HEK293 (cell line): ENCODE measurements around the gene GPAM.

Experiments used
- CTCF ChIA-PET: fragments of 350-600 bp; formaldehyde crosslinking; extraction: SDS; loops from one replicate; lab custom pipeline; 2021; ENCODE audit warnings: antibody characterized with exemption; lab: Yijun Ruan, JAX
- POLR2A ChIA-PET: fragments of 300-600 bp; formaldehyde crosslinking; extraction: SDS; loops from one replicate; lab custom pipeline; 2020; ENCODE audit warnings: antibody characterized with exemption, inconsistent platforms; lab: Yijun Ruan, JAX
- H3K27ac ChIP-seq: fragments of 200-500 bp; sonication (Bioruptor generic); 2 replicates; pipeline ENCODE4 v1.5.1; 2014; ENCODE audit warnings: low read depth, low read length, control low read depth, inconsistent platforms; ENCODE audit errors: extremely low read depth
- H3K36me3 ChIP-seq, 2 experiments: fragments of 200-500 bp in 1 of 2; sonication (Bioruptor generic) in 1 of 2; 1 replicate in 1 of 2; 2 replicates in 1 of 2; pipeline ENCODE4 v1.5.1; 2014 to 2017; ENCODE audit warnings: inconsistent platforms in 2 of 2, low read length in 2 of 2; ENCODE audit not compliant: control insufficient read depth in 2 of 2, insufficient read depth in 1 of 2
- H3K4me1 ChIP-seq: fragments of 200-500 bp; sonication (Bioruptor generic); 2 replicates; pipeline ENCODE4 v1.5.1; 2014; ENCODE audit warnings: mild to moderate bottlenecking, low read length, inconsistent platforms; ENCODE audit not compliant: control insufficient read depth, insufficient read depth
- H3K4me3 ChIP-seq: 2 replicates; pipeline ENCODE4 v1.5.1; 2011; ENCODE audit warnings: low read depth, mild to moderate bottlenecking, control low read depth, low read length, moderate library complexity
- H3K9me3 ChIP-seq: fragments of 200-500 bp; sonication (Bioruptor generic); 2 replicates; pipeline ENCODE4 v1.5.1; 2014; ENCODE audit warnings: low read depth, low read length, inconsistent platforms; ENCODE audit not compliant: control insufficient read depth, insufficient read depth
- FEZF1 ChIP-seq: fragments of 450-650 bp; formaldehyde crosslinking; IDR thresholded peaks from 2 replicates; pipeline ENCODE4 v1.5.1; 2016; ENCODE audit warnings: missing biosample characterization, missing genetic modification characterization
- GFI1B ChIP-seq: fragments of 450-650 bp; formaldehyde crosslinking; IDR thresholded peaks from 2 replicates; pipeline ENCODE4 v1.5.1; 2016; ENCODE audit warnings: missing biosample characterization, missing genetic modification characterization
- HOXC10 ChIP-seq: sonication (generic); formaldehyde crosslinking; IDR thresholded peaks from 2 replicates; pipeline ENCODE4 v1.8.1; 2023; ENCODE audit warnings: mild to moderate bottlenecking, missing genetic modification reagents
- OSR2 ChIP-seq: fragments of 450-650 bp; formaldehyde crosslinking; IDR thresholded peaks from 2 replicates; pipeline ENCODE4 v1.5.1; 2016; ENCODE audit warnings: missing biosample characterization, missing genetic modification characterization
- ZBTB20 ChIP-seq: fragments of 450-650 bp; formaldehyde crosslinking; IDR thresholded peaks from 2 replicates; pipeline ENCODE4 v1.5.1; 2016; ENCODE audit warnings: missing biosample characterization, missing genetic modification characterization
- ZNF174 ChIP-seq: fragments of 450-650 bp; formaldehyde crosslinking; IDR thresholded peaks from 2 replicates; pipeline ENCODE4 v1.5.0; 2017; ENCODE audit warnings: missing biosample characterization, mild to moderate bottlenecking, missing genetic modification characterization
- ZNF335 ChIP-seq: fragments of 450-650 bp; formaldehyde crosslinking; conservative IDR thresholded peaks from 2 replicates; pipeline ENCODE4 v1.5.1; 2016; ENCODE audit warnings: missing biosample characterization, missing genetic modification characterization
- ZNF37A ChIP-seq: fragments of 450-650 bp; IDR thresholded peaks from 2 replicates; pipeline ENCODE4 v1.5.1; 2018; ENCODE audit warnings: missing biosample characterization, missing genetic modification characterization
- ZNF391 ChIP-seq: fragments of 450-650 bp; formaldehyde crosslinking; IDR thresholded peaks from 2 replicates; pipeline ENCODE4 v1.5.1; 2016; ENCODE audit warnings: low read depth, missing biosample characterization, missing genetic modification characterization, borderline replicate concordance
- ZNF404 ChIP-seq: fragments of 450-650 bp; formaldehyde crosslinking; IDR thresholded peaks from 2 replicates; pipeline ENCODE4 v1.5.1; 2017; ENCODE audit warnings: missing biosample characterization, missing genetic modification characterization
- ZNF629 ChIP-seq: fragments of 450-650 bp; formaldehyde crosslinking; IDR thresholded peaks from 2 replicates; pipeline ENCODE4 v1.5.1; 2017; ENCODE audit warnings: missing biosample characterization, missing genetic modification characterization
- ZSCAN30 ChIP-seq: fragments of 450-650 bp; IDR thresholded peaks from 2 replicates; pipeline ENCODE4 v1.5.1; 2018; ENCODE audit warnings: missing biosample characterization, mild to moderate bottlenecking, missing genetic modification characterization, moderate library complexity
- TF ChIP-seq, protein P1 (sequence below): fragments of 450-650 bp; formaldehyde crosslinking; IDR thresholded peaks from 2 replicates; pipeline ENCODE4 v1.5.1; 2017; ENCODE audit warnings: missing biosample characterization, missing genetic modification characterization
- TF ChIP-seq, protein P2 (sequence below): fragments of 450-650 bp; formaldehyde crosslinking; IDR thresholded peaks from 2 replicates; pipeline ENCODE4 v1.5.1; 2016; ENCODE audit warnings: missing biosample characterization, missing genetic modification characterization
- TF ChIP-seq, protein P3 (sequence below): fragments of 450-650 bp; formaldehyde crosslinking; IDR thresholded peaks from 2 replicates; pipeline ENCODE4 v1.5.1; 2016; ENCODE audit warnings: missing biosample characterization, missing genetic modification characterization
- TF ChIP-seq, protein P4 (sequence below): fragments of 450-650 bp; formaldehyde crosslinking; IDR thresholded peaks from 2 replicates; pipeline ENCODE4 v1.5.1; 2016; ENCODE audit warnings: missing biosample characterization, missing genetic modification characterization
- TF ChIP-seq, protein P5 (sequence below): fragments of 450-650 bp; formaldehyde crosslinking; IDR thresholded peaks from 2 replicates; pipeline ENCODE4 v1.5.1; 2016; ENCODE audit warnings: missing biosample characterization, missing genetic modification characterization, borderline replicate concordance
- TF ChIP-seq, protein P6 (sequence below): fragments of 450-650 bp; formaldehyde crosslinking; conservative IDR thresholded peaks from 2 replicates; pipeline ENCODE4 v1.5.1; 2016; ENCODE audit warnings: low read depth, missing biosample characterization, missing genetic modification characterization

The GPAM gene

DNA sequence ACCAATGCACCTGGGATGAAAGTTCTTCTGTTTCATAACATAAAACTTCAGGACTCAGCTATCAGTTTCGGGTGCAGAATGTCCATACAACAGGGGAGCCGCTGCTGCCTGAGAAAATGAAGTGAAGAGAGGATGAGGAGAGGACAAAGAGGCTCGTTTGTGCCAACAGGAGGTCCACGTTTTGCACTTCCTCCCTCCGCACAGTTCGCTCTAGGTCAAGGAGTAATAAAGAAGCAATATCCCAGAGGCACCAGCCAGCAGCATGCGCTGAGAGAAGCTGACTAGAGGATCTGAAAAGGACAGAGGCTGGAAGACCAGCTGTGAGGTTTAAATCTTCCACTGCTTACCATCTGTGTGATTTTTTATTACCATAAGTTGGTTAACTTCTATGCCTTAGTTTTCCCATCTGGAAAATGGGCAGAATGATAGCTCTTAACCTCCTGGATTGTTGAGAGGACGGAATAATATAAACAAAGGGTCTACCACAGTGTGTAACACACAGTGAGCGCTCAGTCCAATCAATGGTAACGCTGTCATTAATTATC, 709 bp downstream of the GPAM start:
- POLR2A ChIA-PET: interaction anchor here (0.6 to 1.2 kb wide), 3 partner anchors 11 to 1956 kb away, joined by 3 to 7 read pairs (median 7); no protein-coding TSS in a partner anchor

DNA sequence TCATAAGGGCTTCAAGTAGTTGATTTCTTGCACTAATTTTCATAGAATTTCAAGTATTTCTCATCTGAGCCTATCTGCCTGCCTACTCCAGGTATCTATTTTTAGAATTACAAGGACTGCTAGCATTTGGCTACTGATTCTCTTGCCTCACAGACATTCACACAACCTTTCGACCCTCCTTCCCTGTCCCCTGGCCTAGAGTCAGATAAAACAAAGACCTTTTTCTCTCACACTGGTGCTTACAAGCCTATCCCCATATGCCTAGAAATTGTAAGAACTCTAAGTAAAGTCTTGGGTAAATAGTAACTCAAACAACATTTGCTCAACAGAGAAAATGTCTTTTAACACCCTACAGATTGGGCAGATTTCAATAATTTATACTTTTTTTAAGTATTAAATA, 6.3 kb downstream of the GPAM start:
- peaks cover 27 to 83% of the 10 kb centered on the region in 2 experiments for H3K36me3 ChIP-seq
- POLR2A ChIA-PET: no interaction called here
- no peak for TF ChIP-seq HOXC10 (CRISPR knock-in tag)
- TF ChIP-seq ZNF391 (tag by site-specific recombination): no peak
- TF ChIP-seq ZNF629 (tag by site-specific recombination): no peak
- no peak for TF ChIP-seq ZNF174
- TF ChIP-seq, all 188 proteins: peak for 0
- Histone ChIP-seq H3K4me3 (no peak overlapping the region), H3K4me1 (no peaks in the 10 kb centered on the region), H3K9me3 (no peaks in the 10 kb centered on the region), H3K27ac (no peak overlapping the region)
- CTCF ChIA-PET: no interaction called here

More for the DNA sequence above, 709 bp downstream of the GPAM start:
- Histone ChIP-seq H3K4me1 (no peaks in the 10 kb centered on the region), H3K27ac (no peak overlapping the region), H3K9me3 (no peaks in the 10 kb centered on the region), H3K4me3 (peak overlapping the region; percentile 85), H3K36me3 (peaks cover 5 to 30% of the 10 kb centered on the region in 2 experiments)
- CTCF ChIA-PET: interaction anchor here (1.1 to 1.3 kb wide), 2 partner anchors 12 to 125 kb away, joined by 3 to 9 read pairs; no protein-coding TSS in a partner anchor
- 0 out of 2 replicates have a peak, but pooled peaks have one; percentile 20 for TF ChIP-seq ZSCAN30 (tag by site-specific recombination)
- TF ChIP-seq, protein P1, sequence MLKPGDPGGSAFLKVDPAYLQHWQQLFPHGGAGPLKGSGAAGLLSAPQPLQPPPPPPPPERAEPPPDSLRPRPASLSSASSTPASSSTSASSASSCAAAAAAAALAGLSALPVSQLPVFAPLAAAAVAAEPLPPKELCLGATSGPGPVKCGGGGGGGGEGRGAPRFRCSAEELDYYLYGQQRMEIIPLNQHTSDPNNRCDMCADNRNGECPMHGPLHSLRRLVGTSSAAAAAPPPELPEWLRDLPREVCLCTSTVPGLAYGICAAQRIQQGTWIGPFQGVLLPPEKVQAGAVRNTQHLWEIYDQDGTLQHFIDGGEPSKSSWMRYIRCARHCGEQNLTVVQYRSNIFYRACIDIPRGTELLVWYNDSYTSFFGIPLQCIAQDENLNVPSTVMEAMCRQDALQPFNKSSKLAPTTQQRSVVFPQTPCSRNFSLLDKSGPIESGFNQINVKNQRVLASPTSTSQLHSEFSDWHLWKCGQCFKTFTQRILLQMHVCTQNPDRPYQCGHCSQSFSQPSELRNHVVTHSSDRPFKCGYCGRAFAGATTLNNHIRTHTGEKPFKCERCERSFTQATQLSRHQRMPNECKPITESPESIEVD (tag by site-specific recombination): no peak

DNA sequence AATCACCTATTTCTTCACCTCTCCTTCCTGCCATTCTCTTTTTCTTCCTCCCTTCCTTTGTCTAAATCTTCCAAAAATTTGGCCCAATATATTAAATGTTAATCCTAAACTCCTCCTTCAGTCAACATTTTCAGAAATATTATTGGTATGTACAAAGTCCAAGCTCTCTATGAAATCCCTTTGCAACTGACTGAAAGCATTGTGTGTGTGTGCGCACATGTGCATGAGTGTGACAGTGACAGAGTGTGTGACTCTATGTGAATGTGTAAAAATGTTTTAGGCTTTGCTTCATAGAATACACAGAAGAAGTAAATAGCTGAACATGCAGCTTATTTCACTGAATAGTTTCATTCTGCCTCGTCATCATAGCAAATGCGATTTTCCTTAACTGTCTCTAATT, 7.0 kb downstream of the GPAM start:
- TF ChIP-seq OSR2 (tag by site-specific recombination) (no peak), ZNF391 (tag by site-specific recombination) (no peak), GFI1B (no peak), FEZF1 (tag by site-specific recombination) (no peak), ZNF37A (no peak), ZNF404 (tag by site-specific recombination) (no peak), ZBTB20 (no peak), ZNF335 (no peak)
- TF ChIP-seq, protein P2, sequence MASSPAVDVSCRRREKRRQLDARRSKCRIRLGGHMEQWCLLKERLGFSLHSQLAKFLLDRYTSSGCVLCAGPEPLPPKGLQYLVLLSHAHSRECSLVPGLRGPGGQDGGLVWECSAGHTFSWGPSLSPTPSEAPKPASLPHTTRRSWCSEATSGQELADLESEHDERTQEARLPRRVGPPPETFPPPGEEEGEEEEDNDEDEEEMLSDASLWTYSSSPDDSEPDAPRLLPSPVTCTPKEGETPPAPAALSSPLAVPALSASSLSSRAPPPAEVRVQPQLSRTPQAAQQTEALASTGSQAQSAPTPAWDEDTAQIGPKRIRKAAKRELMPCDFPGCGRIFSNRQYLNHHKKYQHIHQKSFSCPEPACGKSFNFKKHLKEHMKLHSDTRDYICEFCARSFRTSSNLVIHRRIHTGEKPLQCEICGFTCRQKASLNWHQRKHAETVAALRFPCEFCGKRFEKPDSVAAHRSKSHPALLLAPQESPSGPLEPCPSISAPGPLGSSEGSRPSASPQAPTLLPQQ: no peak
- TF ChIP-seq, protein P3, sequence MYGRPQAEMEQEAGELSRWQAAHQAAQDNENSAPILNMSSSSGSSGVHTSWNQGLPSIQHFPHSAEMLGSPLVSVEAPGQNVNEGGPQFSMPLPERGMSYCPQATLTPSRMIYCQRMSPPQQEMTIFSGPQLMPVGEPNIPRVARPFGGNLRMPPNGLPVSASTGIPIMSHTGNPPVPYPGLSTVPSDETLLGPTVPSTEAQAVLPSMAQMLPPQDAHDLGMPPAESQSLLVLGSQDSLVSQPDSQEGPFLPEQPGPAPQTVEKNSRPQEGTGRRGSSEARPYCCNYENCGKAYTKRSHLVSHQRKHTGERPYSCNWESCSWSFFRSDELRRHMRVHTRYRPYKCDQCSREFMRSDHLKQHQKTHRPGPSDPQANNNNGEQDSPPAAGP (tag by site-specific recombination): no peak
- TF ChIP-seq, protein P4, sequence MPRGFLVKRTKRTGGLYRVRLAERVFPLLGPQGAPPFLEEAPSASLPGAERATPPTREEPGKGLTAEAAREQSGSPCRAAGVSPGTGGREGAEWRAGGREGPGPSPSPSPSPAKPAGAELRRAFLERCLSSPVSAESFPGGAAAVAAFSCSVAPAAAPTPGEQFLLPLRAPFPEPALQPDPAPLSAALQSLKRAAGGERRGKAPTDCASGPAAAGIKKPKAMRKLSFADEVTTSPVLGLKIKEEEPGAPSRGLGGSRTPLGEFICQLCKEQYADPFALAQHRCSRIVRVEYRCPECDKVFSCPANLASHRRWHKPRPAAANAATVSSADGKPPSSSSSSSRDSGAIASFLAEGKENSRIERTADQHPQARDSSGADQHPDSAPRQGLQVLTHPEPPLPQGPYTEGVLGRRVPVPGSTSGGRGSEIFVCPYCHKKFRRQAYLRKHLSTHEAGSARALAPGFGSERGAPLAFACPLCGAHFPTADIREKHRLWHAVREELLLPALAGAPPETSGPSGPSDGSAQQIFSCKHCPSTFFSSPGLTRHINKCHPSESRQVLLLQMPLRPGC (tag by site-specific recombination): no peak
- TF ChIP-seq, protein P5, sequence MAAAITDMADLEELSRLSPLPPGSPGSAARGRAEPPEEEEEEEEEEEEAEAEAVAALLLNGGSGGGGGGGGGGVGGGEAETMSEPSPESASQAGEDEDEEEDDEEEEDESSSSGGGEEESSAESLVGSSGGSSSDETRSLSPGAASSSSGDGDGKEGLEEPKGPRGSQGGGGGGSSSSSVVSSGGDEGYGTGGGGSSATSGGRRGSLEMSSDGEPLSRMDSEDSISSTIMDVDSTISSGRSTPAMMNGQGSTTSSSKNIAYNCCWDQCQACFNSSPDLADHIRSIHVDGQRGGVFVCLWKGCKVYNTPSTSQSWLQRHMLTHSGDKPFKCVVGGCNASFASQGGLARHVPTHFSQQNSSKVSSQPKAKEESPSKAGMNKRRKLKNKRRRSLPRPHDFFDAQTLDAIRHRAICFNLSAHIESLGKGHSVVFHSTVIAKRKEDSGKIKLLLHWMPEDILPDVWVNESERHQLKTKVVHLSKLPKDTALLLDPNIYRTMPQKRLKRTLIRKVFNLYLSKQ (tag by site-specific recombination): no peak
- TF ChIP-seq, protein P6, sequence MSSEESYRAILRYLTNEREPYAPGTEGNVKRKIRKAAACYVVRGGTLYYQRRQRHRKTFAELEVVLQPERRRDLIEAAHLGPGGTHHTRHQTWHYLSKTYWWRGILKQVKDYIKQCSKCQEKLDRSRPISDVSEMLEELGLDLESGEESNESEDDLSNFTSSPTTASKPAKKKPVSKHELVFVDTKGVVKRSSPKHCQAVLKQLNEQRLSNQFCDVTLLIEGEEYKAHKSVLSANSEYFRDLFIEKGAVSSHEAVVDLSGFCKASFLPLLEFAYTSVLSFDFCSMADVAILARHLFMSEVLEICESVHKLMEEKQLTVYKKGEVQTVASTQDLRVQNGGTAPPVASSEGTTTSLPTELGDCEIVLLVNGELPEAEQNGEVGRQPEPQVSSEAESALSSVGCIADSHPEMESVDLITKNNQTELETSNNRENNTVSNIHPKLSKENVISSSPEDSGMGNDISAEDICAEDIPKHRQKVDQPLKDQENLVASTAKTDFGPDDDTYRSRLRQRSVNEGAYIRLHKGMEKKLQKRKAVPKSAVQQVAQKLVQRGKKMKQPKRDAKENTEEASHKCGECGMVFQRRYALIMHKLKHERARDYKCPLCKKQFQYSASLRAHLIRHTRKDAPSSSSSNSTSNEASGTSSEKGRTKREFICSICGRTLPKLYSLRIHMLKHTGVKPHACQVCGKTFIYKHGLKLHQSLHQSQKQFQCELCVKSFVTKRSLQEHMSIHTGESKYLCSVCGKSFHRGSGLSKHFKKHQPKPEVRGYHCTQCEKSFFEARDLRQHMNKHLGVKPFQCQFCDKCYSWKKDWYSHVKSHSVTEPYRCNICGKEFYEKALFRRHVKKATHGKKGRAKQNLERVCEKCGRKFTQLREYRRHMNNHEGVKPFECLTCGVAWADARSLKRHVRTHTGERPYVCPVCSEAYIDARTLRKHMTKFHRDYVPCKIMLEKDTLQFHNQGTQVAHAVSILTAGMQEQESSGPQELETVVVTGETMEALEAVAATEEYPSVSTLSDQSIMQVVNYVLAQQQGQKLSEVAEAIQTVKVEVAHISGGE (tag by site-specific recombination): no peak
- TF ChIP-seq, all 188 proteins: peak for 0
- Histone ChIP-seq H3K27ac (no peak overlapping the region), H3K4me1 (no peaks in the 10 kb centered on the region), H3K4me3 (no peak overlapping the region), H3K36me3 (peaks cover 34 to 87% of the 10 kb centered on the region in 2 experiments), H3K9me3 (no peaks in the 10 kb centered on the region)
- POLR2A ChIA-PET: no interaction called here
- CTCF ChIA-PET: interaction anchor here (0.7 kb wide), 1 partner anchor 189 kb away, joined by 4 read pairs; no protein-coding TSS in a partner anchor
